Activated naive CD8-positive, alpha-beta T cell treated with anti-CD3 and anti-CD28 coated beads, Interleukin-2, amount 10 ng/mL, durations not matched to agents 7 days and 5 days (primary cell): ENCODE results near the gene PTPN1. TPM values are rescaled to one million over a fixed set of nuclear protein-coding genes. Genes with fewer than 3 reads are reported as not detected.

ENCODE experiments used
- microRNA-seq: library from miRNA; unstranded; fragments of <30 nt; microRNA quantifications from one replicate; pipeline ENCODE4 v1.2.0, GENCODE V29; 2022
- total RNA-seq, 2 experiments: library from RNA; stranded (reverse); gene quantifications; one replicate each; pipeline ENCODE4 v1.2.3, GENCODE V29; 2021

The PTPN1 gene
- total RNA-seq, 2 experiments from 2014 or later, result 65.9 to 67.3 TPM

Small RNA genes lying within 50 kb of the gene (microRNA-seq; reads per million reads assigned to microRNA genes)
- gene MIR1302-5 (not detected), gene MIR645 (not detected)

Other genes with a start within 250 kb of the PTPN1 start
- not detected for gene RIPOR3, start 181.2 kb downstream of the PTPN1 start, total RNA-seq
- 1 to 10 TPM; 6.1 to 6.8 TPM for gene PARD6B, start 221.2 kb downstream of the PTPN1 start, total RNA-seq